TTC549 (cell line): ENCODE data around the gene EXO1.
"Not testable (repeated sequence)": the region's sequence is repeated elsewhere in the genome, so short reads cannot be mapped to it uniquely, and the experiment has no call there.

Experiments used
- FAIRE-seq: peaks from 2 replicates; lab custom pipeline; 2012; peaks lifted over from hg19 to GRCh38; lab: Jason Lieb, UNC

The EXO1 gene

DNA sequence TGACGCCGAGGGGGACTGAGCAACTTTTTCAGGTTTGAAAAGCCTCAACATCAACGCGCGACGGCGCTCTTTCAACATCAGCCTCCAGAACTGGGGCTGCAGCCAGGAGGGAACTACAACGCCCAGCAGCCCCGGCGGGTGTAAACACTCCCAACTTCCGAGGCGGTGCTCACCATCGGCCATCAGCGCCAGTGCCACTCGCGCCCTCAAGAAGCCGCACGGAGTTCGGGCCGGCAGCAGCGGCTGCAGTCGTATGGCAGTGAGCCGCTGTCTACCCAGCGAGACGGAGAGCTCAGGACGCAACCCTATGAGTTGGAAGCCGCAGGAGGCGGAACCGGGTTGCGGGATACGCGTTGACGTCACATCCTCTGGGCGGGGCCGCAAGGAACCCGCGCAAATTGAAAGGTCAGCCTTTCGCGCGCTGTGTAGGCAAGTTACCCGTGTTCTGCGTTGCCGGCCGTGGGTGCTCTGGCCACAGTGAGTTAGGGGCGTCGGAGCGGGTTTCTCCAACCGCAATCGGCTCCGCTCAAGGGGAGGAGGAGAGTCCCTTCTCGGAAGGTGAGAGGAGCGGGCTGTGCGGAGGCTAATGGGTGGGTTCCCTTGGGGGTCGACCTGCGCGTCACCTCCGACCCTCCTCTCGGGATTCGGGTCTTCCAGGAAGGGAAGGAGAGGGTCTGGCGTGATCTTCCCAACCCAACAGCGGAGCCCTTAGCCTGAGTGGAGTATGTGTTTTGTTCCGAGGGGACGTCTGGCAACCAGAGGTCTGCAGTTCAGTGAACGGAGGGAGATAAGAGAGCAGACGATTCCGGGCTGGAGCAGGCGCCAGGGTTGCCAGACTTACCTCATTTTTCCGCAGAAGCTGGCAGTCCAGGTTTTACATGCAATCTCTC is at the start of gene EXO1:
TSS of gene EXO1 (plus strand) at position 409 of the 890 bp plus-strand sequence. CDS start 2,222 bp downstream, outside the sequence.
- FAIRE-seq = peak; percentile 88

DNA sequence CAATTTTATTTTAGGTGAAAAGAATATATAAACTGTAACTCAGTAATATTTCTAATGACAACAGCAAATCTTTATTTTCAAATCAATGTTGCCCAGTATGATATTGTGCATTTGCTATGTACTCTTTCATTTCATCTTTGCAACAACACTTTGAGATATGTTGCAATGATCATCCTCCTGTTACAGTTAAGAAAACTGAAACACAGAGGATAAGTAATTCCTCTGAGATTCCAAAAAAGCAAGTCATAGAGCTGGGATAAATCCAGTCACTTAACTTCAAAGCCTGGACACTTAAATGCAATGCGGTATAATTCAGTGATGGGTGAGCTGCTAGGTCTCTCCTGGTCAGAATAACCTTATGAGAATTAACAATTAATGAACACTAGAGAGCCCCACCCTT is 48.6 kb upstream of the EXO1 start:
- FAIRE-seq = no peak

DNA sequence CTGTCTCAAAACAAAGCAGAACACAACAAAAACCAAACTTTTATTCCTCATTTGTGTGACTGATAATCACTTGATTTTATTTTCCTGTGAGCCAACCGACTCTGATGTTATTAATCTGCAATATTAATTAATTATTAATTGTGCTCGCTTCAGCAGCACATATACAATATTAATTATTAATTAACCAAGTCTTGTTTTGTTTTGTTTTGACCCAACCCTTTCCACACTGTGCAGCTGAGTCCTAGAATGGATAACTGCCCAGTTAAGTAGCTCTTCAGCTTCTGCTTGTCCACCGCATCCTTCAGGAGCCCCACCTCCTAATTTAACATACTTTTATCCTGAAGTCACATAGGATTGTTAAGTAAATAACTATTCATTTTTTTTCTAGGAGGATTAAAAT is 47.4 kb upstream of the EXO1 start:
- FAIRE-seq = no peak

DNA sequence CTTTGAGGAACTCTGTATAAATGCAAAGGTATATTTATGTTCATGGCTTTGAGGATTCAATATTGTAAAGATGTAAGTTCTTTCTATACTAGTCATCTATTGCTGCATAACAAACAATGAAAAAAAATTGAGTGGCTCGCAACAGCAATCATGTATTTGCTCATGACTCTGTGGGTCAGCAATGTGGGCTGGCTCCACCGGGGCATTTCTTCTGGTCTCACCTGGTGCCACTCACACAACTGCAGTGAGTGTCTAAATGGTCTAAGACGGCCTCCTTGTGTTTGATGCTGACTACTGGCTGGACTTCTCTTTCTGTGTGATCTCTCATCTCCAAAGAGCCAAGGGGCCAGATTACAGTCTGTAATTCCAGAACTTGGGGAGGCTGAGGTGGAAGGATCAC is 45.1 kb upstream of the EXO1 start:
- FAIRE-seq = no peak

DNA sequence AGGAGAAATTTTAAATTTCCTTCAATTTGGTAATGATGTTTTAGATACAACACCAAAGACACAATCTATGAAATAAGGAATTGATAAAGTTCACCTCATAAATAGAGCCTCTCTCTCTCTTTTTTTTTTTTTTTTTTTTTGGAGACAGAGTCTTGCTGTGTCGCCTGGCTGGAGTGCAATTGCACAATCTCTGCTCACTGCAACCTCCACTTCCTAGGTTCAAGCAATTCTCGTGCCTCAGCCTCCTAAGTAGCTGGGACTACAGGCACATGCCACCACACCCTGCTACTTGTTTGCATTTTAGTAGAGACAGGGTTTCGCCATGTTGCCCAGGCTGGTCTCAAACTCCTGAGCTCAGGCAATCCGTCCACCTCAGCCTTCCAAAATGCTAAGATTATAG is 43.3 kb upstream of the EXO1 start:
- not testable (repeated sequence) for FAIRE-seq

DNA sequence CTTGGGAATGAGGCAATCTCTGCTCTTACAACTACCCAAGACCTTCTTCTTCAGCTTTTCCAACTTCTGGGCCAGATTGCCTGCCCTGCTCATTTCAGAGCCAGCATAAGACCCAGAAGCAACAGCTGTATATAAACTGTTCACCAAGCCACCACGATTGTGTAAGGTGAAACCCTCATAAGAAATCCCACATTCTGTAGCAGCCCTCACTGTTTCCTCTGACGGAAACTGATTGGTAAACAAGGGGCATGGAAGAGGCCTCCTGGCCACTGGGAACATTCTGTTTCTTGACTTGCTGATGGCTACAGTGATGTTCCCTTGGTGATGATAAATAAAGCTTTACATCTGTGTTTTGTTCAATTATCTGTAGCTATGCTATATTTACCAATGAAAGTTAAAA is 39.7 kb upstream of the EXO1 start:
- FAIRE-seq = no peak

DNA sequence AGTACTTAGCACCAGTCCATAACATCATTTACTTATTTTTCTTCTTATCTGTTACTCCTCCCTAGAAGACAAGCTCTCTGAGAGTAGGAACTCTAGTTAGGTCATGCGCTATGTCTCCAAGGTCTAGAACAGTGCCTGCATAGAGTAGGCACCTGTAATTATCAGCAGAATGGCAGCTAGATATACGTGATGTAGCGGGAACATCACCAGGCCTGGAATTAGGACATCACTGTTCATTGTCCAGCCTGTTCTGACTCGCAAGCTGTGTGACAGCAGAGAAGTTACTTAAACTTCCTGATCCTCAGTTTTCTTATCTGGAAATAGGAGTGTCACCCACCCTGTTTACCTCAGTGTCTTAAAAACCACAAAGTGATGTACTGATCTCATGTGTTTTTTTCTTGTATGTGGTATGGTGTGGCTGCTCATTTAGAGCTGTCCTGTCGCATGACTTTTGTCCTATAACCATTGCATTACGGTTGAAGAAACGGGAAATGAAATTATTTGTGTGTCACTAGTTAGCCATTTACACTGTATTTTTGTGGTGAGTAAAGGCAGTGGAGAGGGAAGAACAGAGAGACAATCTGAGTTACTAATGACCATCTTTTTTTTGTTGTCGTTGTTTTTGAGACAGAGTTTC is 37.1 kb upstream of the EXO1 start:
- no peak for FAIRE-seq

DNA sequence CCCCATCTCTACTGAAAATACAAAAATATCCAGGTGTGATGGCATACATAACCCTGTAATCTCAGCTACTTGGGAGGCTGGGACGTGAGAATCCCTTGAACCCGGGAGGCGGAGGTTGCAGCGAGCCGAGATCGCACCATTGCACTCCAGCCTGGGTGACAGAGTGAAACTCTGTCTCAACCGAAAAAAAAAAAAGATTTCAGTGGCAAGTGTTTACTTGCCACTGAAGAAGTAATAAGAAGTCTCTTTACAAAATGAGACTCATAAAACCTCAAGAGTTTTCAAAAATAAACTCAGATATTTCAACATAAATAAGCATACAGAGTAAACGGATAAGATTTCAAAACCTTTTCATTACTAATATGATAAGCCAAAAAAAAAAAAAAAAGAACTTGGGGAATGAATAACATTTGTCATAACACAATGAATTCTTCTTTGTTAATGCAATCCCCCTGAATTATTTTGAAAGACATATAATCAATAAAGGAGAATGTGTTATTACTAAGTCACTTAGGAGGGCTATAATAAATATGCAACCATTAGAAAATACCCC is 34.2 kb upstream of the EXO1 start:
- FAIRE-seq = peak; percentile 53

DNA sequence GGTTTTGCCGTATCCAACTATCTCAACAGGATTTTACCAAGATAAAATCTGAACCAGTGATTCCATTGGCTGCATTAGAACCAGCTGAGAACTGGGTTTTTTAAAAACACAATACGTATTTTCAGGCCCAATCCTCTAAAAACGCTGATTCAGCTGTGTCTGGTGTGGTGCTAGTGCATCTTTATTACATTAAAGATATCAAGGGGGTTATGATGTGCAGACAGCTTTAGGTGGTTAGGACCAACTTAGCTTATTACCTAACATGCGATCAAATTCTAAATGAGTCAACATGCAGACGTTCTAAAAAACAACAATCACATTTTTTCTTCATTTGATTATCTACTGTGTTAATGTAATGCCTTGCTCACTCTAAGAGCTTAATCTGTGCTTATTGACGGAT is 32.0 kb upstream of the EXO1 start:
- no peak for FAIRE-seq

DNA sequence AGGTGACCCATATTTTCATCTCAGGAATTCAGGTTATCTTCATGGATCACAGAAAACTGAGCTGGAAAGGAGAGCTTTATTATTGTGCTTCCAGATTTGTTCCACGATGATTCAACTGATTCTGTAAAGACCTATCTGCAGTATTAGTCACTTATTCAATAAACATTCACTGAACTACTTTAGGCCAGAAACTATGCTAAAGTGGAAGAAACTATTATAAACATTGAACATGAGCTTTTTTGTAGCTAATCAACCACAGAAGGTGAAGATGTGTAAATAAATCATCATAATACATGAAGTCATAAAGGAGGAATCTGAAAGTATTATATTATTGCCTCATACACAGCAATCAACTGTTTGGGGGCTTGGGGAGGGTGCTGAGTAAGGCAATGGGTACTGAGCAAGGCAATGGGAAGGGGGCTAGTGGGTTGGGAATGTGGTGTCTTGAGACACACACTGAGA is 30.6 kb upstream of the EXO1 start:
- no peak for FAIRE-seq

DNA sequence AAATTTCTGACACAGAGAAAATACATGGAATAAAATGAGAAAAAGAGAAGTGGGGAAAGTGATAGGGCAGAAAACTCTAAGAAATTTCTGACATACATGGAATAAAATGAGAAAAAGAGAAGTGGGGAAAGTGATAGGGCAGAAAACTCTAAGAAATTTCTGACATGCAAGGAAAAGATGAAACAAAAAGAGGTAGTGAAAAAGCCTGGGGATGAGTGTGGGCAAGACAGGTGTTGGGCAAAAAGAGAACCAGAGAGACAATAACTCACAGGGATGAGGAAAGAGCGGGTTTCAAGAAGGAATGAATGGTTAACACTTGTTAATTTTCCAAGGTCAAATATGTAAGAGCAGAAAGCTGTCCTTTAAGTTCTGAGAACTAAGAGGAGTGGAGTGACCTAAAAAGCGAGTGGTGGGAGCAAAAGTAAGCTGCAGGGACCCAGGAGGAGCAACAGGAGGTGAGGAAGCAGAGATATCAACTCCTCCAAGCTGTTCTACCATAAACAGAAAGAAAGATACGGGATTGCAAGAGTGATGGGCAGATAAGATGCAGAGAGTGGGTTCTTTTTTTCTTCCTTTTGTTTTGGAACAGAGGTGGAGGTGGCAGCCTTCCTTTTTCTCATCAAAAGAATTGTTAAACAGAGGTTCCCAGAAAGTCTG is 29.9 kb upstream of the EXO1 start:
- no peak for FAIRE-seq

DNA sequence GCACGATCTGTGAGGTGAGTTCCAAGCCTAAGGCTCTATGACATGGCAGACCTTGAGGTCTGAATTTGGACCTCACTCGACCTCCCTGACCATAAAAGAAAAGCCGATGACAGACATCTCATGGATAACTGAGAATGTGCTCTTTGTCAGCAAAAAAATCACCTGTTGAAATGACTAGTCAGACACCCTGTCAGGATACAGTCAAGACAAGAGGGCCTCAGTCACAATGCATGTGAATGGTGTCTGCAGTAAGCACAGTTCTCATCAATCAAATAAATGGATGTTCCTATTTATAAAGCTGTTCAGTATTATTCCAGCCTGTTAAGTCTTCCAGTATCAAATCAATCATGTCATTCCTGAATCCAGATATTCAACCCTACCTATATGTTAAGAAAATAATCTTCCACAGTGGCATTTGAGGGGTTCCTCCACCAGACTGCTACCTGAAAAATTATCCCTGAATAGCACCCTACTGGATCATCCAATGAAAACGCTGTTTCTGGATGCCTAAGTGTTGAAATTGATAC is 28.6 kb upstream of the EXO1 start:
- no peak for FAIRE-seq

DNA sequence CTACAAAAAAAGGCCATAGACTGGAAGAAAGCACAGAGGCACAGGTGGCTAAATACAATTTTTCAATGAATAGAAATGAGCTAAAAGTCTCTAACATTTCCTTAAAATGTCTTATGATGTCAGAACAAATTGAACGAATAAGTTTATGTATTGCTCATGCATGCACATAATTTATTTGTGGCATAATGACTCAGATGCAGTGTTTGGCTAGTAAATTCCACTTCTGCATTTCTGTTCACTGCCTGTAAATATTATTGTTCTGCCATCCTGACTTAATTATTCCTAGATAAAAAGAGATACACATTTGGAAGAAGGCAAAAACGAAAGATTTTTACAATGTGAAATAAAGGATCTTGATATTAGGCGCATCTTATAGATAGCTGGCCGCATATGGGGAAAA is 26.6 kb upstream of the EXO1 start:
- no peak for FAIRE-seq

DNA sequence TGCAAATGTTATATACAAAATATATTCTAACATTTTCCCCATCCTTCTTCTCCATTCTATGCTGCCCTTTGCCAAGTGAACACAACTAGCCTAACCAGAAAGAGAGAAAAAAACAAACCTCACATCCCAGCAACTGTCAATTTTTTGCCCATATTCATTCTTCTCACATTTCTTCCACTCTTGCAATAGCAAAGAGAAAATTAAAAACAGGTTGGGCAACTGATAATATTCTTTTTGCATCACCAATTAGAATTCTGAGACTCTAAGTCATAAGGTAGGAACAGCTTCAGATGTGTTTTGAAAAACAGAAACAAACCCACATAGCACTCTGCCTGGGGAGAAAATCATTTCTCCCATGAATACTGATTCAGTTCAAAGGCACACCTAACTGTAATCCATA is 25.2 kb upstream of the EXO1 start:
- no peak for FAIRE-seq

DNA sequence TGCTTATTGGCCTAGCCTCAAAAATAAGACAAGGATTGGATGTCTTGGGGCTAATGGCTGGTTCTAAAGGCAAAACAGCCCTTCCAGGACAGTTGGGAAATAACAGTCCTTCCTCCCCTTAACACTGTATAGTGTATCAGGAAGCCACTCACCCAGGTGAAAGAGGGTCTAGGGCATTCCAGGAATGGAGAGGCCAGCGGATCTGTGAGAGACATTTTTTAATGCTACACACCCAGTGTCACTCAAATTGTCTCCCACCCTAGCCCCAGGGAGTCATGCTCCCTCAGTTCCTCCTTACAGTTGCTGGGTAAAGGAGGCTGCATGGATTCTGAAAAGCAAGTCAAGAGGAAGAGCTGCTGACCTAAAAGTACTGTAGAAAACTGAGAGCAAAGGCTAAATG is 24.1 kb upstream of the EXO1 start:
- no peak for FAIRE-seq

DNA sequence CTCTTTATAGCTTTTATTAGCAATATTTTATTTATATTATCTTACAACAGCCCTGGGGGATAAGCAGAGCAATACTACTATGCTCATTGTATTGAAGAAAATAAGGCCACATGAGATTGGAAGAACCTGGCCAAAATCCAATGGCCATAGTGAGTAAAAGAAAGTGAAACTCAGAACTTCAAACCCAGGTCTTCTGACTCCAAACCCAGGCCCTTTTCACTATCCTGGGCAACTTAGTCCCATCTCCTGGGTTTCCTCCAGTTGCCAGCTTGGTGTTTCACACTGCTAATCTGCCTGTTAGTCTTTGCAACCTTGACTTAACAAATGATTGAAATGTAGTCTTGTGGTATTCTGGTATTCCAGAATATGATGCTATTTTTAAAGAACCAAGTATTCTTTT is 22.4 kb upstream of the EXO1 start:
- no peak for FAIRE-seq

DNA sequence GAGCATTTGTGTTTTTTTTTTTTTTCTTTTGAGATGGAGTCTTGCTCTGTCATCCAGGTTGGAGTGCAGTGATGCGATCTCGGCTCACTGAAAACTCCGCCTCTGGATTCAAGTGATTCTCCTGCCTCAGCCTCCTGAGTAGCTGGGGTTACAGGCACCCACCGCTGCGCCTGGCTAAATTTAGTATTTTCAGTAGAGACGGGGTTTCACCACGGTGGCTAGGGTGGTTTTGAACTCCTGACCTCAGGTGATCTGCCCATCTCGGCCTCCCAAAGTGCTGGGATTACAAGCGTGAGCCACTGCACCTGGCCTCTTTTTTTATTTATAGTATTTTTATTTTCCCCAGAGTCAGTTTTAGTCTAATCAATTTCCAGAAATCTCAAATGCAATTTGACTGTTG is 21.4 kb upstream of the EXO1 start:
- FAIRE-seq = not testable (repeated sequence)

DNA sequence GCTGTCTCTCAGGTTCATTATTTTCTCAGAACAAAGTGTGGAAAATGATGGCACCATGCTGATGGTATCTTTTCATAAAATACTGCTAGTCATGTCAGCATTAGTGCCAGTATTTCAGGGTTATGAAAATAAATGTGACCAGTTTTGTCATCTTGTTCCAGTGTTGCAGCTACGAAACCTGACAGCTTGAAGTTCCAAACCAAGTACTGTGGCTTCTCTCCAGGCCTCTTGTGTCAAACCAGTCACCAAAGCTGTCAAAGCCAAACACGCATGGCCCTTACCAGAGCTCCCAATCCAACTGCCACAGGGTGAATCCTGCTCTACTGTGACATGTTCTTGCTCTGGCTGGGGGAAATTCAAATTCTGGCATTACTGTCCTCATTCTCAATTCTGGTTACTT is 20.7 kb upstream of the EXO1 start:
- FAIRE-seq = no peak

DNA sequence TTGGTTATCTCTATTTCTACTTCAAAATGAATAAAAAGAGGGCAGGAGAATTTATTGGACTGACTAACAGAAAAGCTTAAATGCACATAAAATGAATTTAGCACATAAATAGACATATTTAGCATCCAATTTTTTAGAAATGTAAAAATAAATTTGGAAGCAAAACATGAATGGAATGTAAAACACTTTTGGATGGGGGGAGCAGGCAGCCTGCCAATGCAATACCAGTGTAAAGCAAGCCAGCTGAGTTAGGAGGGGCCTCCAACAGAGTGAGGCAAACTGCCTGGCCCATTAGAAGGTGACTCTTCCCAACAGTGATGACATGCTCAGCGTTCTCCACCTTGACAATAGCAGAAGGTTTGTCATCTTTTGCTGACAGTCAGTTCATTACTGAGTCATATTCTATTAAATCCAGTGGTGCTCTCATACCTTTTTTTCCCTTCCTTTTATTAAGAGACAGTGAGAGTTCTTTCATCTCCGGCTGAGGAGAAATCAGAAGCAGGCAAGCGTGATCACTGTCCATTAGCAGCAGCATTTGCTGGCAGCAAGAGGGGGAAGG is 19.5 kb upstream of the EXO1 start:
- FAIRE-seq = no peak

DNA sequence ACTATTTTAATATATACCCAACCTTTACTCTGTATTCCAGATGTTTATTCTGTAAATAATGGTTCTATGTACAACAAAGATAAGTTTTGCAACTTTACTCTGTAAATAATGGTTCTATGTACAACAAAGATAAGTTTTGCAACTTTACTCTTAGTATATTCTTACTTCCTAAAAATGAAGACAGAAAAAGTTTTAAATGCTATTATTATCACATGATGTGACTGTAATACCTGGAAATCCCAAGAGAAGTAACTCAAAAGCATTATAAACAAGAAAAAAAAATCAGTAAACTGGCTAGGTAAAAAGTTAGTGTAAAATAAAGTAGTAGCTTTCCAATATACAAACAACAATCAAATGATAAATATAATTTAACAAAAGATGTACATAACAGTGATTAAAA is 18.5 kb upstream of the EXO1 start:
- peak; percentile 89 for FAIRE-seq

DNA sequence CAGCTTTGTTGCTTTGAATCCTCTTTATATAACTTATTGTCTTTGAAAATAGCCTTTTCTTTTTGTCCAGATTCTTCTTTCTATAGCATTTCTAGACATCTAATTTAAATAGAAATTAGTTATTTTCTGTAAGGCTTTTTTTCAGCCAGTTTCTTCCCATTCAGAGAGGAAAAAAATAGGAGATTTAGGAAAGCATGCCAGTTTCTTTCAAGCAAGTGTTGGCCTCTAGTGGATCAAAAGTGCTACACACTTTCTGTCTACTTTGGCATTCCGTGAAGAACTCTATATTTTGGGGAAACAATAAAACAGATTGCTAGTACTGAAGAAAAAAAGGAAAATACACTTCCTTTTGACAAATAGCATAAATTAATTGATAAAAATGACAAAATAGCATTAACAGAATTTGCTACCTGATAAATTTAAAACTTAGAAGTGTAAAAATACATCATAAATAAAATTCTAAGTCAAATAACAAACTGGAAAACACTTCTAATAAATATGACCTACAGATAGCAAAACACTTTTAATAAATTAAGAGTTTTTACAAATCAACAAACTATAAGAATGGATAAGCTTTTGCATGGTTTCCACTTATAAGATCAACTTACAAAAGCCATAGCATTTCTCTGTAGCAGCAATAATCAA is 13.1 kb upstream of the EXO1 start:
- FAIRE-seq = peak; percentile 98

DNA sequence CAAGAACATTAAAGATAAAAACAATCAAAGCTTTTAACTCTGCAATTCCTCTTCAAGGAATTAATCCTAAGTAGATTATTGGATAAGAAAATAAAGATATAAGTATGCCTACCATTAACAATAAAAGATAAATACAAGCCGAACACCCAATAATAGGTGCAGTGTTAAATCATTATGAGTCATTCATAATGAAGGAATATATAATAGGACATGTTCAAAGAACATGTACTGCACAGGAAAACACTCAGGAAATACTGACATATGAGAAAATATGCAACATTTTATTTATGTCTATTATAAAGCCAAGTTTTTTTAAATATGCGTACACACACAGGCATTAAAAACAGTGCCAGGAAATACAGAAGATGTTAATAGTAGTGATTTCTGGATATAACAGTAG is 11.1 kb upstream of the EXO1 start:
- FAIRE-seq = no peak
